GM10248 (cell line): ENCODE results near the gene FMNL3.
A peak's percentile ranks its signal among the peaks of the same experiment; 100 is the strongest.

Experiments used
- CTCF ChIA-PET: fragments of 300-600 bp; sonication (Branson Sonifier 250); formaldehyde crosslinking; extraction: SDS; loops from one replicate; lab custom pipeline; 2021; ENCODE audit warnings: antibody characterized with exemption; lab: Yijun Ruan, JAX
- POLR2A ChIA-PET: fragments of 350-650 bp; sonication (Branson Sonifier 250); formaldehyde crosslinking; extraction: SDS; loops from one replicate; lab custom pipeline; 2020; ENCODE audit warnings: antibody characterized with exemption; lab: Yijun Ruan, JAX
- DNase-seq: peaks from one replicate; pipeline ENCODE4 v3.0.0; 2012; ENCODE audit errors: extremely low spot score
- TF ChIP-seq, protein P1 (sequence below): IDR thresholded peaks from 2 replicates; pipeline ENCODE4 v1.5.1; 2012; ENCODE audit warnings: mild to moderate bottlenecking, low read depth; ENCODE audit errors: extremely low read depth, missing control alignments, control extremely low read depth

Gene FMNL3

DNA sequence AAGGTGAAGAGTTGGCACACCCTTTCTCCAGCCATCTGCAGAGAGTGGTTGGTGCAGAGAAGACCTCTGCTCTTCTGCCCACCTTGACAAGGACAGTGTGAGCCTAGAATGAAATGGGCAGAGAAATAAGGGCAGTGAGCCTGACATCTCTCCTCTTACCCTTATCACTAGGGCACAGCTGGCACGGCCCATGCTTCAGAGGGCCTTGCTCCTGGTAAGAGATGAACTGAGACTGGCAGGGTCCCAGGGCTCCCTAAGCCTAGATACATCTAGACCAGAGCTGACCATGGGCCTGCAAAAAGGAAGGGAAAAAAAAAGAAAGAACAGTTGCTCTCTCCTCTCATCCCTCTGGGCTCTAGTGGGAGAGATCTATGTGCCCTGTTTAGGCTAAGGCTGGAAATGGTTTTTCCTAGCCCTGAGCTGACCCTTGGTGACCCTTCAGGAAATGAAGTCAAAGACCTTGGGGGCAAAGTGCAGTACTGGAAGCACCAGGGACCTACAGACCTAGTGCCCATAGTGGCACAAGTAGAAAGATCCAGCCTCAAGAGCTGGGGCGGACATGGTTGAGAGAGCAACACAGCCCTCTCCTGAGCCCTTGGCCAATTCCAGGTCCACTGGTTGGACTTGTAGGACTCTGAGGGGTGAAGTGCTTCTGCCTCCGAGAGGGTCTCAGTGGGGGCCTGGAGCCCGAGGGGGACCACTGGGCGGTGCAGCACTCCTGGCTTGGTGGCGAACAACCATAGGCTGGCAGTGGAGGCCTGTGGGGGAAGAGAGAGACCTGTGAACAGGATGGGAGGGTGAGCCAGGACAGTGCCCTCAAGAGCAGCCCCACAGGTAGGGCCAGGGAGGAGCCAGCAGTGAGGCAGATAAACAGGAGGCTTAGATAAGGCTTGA is 61.8 kb downstream of the FMNL3 start:
- ChIA-PET POLR2A (interaction anchor here (0.6 kb wide), 1 partner anchor 119 kb away, joined by 4 read pairs; no protein-coding TSS in a partner anchor), CTCF (interaction anchor here (0.9 to 17.0 kb wide), 23 partner anchors 9 to 193 kb away, joined by 4 to 350 read pairs (median 6); partner anchors contain the start of genes FMNL3, PRPF40B and TMBIM6)
- TF ChIP-seq, protein P1, sequence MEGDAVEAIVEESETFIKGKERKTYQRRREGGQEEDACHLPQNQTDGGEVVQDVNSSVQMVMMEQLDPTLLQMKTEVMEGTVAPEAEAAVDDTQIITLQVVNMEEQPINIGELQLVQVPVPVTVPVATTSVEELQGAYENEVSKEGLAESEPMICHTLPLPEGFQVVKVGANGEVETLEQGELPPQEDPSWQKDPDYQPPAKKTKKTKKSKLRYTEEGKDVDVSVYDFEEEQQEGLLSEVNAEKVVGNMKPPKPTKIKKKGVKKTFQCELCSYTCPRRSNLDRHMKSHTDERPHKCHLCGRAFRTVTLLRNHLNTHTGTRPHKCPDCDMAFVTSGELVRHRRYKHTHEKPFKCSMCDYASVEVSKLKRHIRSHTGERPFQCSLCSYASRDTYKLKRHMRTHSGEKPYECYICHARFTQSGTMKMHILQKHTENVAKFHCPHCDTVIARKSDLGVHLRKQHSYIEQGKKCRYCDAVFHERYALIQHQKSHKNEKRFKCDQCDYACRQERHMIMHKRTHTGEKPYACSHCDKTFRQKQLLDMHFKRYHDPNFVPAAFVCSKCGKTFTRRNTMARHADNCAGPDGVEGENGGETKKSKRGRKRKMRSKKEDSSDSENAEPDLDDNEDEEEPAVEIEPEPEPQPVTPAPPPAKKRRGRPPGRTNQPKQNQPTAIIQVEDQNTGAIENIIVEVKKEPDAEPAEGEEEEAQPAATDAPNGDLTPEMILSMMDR: no peak

DNA sequence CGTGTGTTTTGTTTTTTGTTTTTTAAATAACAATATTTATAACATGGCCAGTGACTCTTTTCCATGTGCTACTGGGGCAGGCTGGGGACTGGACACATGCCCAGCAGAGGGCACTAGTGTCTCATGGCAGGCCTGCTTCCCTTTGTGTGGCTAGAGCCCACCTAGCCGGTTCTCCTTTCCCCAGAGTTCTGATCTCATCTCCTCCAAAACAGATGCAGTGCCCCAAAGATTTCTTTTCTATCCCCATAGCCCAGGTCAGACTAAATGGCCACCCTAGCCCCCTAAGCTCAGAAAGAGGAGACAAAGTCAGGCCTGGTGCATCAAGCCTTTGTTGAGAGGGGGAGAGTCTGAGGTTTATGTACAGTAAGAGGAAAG is 62.6 kb downstream of the FMNL3 start:
- TF ChIP-seq, protein P1: peak; percentile 88
- ChIA-PET CTCF (interaction anchor here (0.9 to 17.0 kb wide), 27 partner anchors 8 to 286 kb away, joined by 3 to 350 read pairs (median 6); partner anchors contain the start of genes FMNL3, PRPF40B and TMBIM6), POLR2A (no interaction called here)
- DNase-seq: peak; percentile 87

More for the DNA sequence above, 61.8 kb downstream of the FMNL3 start:
- no peak for DNase-seq

DNA sequence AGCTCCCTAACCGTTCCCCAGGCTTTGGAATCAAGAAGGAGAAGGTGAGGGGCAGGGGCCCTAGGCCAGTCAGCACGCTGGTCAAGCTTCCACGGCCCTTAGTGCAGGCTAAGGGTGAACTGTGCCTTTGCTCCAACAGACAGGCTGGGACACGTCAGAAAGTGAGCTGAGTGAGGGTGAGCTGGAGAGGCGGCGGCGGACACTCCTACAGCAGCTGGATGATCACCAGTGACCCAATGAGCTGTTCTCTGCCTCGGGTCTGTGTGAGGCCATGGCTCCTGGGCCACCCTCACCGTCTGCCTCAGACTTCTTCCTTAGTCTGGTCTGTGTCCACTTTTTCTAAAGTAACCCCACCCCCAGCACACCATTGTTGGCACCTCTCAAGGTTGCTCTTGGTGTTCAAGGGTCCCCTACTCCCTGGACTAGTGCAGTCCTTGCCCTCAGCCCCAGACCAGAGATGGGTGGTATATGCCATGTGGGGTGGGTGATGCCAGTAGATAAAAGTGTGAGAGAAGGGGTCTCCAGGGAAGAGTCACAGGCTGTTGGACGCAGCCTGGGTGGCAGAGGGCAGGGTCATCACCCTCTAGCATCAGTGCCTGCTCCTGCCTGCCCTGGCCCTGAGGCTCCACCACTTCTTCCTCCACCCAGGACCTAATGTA is 63.1 kb downstream of the FMNL3 start:
- TF ChIP-seq, protein P1: no peak
- POLR2A ChIA-PET: no interaction called here
- no peak for DNase-seq
- CTCF ChIA-PET: interaction anchor here (0.7 to 17.0 kb wide), 21 partner anchors 9 to 286 kb away, joined by 3 to 350 read pairs (median 7); partner anchors contain the start of genes FMNL3, PRPF40B and TMBIM6

DNA sequence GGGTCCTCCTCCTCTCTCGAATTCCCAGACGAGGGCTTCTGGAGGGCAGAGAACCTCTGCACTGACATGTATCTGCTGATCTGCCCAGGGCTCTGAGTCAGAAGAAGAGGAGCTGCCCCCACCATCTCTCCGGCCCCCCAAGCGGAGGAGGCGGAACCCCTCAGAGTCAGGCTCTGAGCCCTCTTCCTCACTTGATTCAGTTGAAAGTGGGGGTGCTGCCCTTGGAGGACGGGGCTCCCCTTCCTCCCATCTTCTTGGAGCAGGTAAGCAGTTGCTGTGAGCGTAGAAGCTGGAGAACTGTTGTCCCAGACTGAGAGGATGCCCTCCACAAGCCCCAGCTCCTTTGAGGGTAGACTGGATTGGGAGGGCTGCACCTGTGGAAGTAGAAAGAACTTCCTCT is 64.1 kb downstream of the FMNL3 start:
- TF ChIP-seq, protein P1: no peak
- no peak for DNase-seq
- ChIA-PET POLR2A (no interaction called here), CTCF (interaction anchor here (0.8 to 17.0 kb wide), 17 partner anchors 10 to 285 kb away, joined by 3 to 350 read pairs (median 9); partner anchors contain the start of genes FMNL3, PRPF40B and TMBIM6)

DNA sequence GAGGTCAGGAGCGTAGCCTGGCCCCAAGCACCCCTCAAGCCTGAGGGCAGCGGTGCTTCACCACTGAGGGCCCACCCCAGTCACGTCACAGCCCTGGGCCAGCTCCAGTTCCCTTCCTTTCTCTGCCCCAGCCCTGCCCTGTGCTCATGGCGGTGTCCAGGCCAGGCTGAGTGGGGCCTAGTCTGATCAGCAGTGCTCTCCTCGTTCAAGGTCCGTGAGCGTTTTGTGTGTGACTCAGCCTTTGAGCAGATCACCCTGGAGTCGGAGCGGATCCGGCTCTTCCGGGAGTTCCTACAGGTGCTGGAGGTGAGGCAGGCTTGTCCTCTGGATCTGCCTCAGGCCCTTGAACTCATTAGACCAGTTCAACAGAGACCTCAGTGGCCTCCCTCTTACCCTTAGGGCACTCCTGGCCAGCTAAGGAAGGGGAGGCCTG is 64.8 kb downstream of the FMNL3 start:
- ChIA-PET CTCF (interaction anchor here (0.9 to 17.0 kb wide), 8 partner anchors 11 to 197 kb away, joined by 3 to 350 read pairs (median 9); partner anchors contain the start of genes FMNL3 and PRPF40B), POLR2A (interaction anchor here (1.5 kb wide), 1 partner anchor 99 kb away, joined by 6 read pairs; the partner anchor contains the start of gene TMBIM6)
- DNase-seq: no peak
- TF ChIP-seq, protein P1: no peak

DNA sequence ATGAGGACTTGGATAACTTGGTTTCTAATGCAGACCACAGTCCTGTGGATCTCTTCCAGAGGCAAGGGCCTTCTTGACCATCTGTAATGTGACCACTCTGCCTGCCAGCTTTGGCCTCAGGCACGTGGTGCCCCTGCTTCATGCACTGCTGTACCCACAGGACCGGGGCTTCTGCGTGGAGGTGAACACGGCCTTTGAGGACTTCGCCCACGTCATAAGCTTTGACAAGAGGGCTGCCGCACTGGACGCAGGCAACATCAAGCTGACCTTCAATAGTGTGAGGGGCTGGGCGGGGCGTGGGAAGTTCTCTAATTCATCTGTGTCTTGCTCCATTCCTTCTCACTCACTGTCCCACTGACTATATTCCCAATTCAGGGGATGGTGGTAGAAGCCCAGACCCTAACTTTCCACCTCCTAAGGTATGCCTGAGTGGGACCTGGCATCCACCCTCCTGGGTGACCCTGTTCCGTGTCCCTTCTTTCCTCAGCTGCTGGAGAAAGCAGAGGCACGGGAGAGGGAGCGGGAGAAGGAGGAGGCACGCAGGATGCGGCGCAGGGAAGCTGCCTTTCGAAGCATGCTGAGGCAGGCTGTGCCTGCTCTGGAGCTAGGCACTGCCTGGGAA is 65.3 kb downstream of the FMNL3 start:
- ChIA-PET POLR2A (interaction anchor here (1.5 kb wide), 1 partner anchor 100 kb away, joined by 6 read pairs; the partner anchor contains the start of gene TMBIM6), CTCF (interaction anchor here (0.9 to 17.0 kb wide), 11 partner anchors 9 to 284 kb away, joined by 3 to 350 read pairs (median 4); partner anchors contain the start of genes FMNL3 and PRPF40B)
- DNase-seq: no peak
- TF ChIP-seq, protein P1: no peak
